RWPE2 (cell line): ENCODE results near the gene IL4I1.

Experiments
- ATAC-seq: fragments of 200-7000 bp; cut with Tn5 transposase; 3 replicates; pipeline ENCODE4 v1.9.1; 2021; ENCODE audit warnings: low read depth
- DNase-seq: peaks from one replicate; pipeline ENCODE4 v3.0.0-alpha.2; 2020; ENCODE audit warnings: low spot score
- H3K27ac ChIP-seq: fragments of 450-650 bp; 2 replicates; pipeline ENCODE4 v1.5.1; 2017; ENCODE audit warnings: mild to moderate bottlenecking; ENCODE audit not compliant: poor library complexity, severe bottlenecking
- H3K27me3 ChIP-seq: fragments of 250-450 bp; sonication (Bioruptor Pico); 2 replicates; pipeline ENCODE4 v1.5.1; 2021; ENCODE audit warnings: mild to moderate bottlenecking, moderate library complexity; ENCODE audit not compliant: insufficient read depth, poor library complexity, severe bottlenecking
- H3K36me3 ChIP-seq: fragments of 250-450 bp; sonication (Bioruptor Pico); 2 replicates; pipeline ENCODE4 v1.5.1; 2020; ENCODE audit warnings: low read depth, mild to moderate bottlenecking, moderate library complexity
- H3K4me1 ChIP-seq: fragments of 250-450 bp; sonication (Bioruptor Pico); 2 replicates; pipeline ENCODE4 v1.5.1; 2021; ENCODE audit warnings: mild to moderate bottlenecking, moderate library complexity; ENCODE audit not compliant: insufficient read depth, poor library complexity, severe bottlenecking
- H3K4me3 ChIP-seq: fragments of 250-450 bp; sonication (Bioruptor Pico); 2 replicates; pipeline ENCODE4 v1.5.1; 2021; ENCODE audit warnings: mild to moderate bottlenecking, moderate library complexity; ENCODE audit not compliant: severe bottlenecking
- H3K9me3 ChIP-seq: fragments of 250-450 bp; sonication (Bioruptor Pico); 2 replicates; pipeline ENCODE4 v1.5.1; 2021; ENCODE audit warnings: mild to moderate bottlenecking, moderate library complexity; ENCODE audit not compliant: severe bottlenecking
- TF ChIP-seq, protein P1 (sequence below): fragments of 450-650 bp; IDR thresholded peaks from one replicate; pipeline ENCODE4 v1.5.1; 2017; ENCODE audit warnings: mild to moderate bottlenecking, moderate library complexity; ENCODE audit not compliant: poor library complexity, severe bottlenecking

IL4I1 gene

GRCh38 chr19:49907745-49908446, 11.2 kb upstream of the IL4I1 start:
- no peak for ATAC-seq
- peaks cover 39% of the 10 kb centered on the region for H3K36me3 ChIP-seq
- TF ChIP-seq, protein P1, sequence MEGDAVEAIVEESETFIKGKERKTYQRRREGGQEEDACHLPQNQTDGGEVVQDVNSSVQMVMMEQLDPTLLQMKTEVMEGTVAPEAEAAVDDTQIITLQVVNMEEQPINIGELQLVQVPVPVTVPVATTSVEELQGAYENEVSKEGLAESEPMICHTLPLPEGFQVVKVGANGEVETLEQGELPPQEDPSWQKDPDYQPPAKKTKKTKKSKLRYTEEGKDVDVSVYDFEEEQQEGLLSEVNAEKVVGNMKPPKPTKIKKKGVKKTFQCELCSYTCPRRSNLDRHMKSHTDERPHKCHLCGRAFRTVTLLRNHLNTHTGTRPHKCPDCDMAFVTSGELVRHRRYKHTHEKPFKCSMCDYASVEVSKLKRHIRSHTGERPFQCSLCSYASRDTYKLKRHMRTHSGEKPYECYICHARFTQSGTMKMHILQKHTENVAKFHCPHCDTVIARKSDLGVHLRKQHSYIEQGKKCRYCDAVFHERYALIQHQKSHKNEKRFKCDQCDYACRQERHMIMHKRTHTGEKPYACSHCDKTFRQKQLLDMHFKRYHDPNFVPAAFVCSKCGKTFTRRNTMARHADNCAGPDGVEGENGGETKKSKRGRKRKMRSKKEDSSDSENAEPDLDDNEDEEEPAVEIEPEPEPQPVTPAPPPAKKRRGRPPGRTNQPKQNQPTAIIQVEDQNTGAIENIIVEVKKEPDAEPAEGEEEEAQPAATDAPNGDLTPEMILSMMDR, result no peak
- no peak overlapping the region for H3K4me3 ChIP-seq
- no peaks in the 10 kb centered on the region for H3K4me1 ChIP-seq
- DNase-seq, result peak; percentile 29
- no peaks in the 10 kb centered on the region for H3K9me3 ChIP-seq
- H3K27ac ChIP-seq, result no peak overlapping the region
- no peaks in the 10 kb centered on the region for H3K27me3 ChIP-seq

DNA sequence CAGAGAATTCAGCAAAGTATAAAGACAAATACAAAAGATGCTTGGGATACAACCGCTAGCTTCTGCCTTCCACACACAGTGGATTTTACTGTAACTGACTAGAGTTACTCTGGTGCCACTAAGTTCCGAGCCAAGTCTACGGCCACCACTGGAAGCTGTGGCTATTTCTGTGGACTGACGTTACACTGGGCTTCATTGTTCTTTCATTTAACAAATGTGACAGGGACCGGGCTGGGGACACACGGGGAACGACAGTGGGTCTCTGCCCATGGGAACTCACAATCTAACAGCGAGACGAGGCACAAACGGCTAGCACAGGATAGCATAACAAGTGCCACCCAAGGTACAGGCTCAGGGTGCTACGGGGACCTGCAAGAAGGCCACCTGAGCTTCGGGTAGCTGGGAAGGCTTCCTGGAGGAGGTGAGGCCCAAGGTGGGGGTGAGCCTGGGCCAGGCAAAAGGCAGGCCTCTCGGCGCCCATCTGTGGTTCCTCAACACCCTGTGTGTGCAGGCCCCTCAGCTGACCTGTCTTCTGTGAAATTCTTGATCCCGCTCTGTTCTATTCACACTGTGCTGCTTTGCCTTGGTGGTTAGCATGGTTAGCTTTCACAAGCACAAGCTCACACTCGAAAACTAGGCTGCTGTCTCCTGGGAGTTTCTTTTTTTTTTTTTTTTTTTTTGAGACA, 10.3 kb upstream of the IL4I1 start:
- Histone ChIP-seq H3K9me3 (no peaks in the 10 kb centered on the region), H3K27ac (no peak overlapping the region), H3K27me3 (no peaks in the 10 kb centered on the region), H3K36me3 (peaks cover 31% of the 10 kb centered on the region), H3K4me1 (no peaks in the 10 kb centered on the region), H3K4me3 (no peak overlapping the region)
- ATAC-seq, result no peak
- peak; percentile 49 for DNase-seq
- TF ChIP-seq, protein P1, result no peak

- peaks cover 21% of the 10 kb centered on the region for H3K36me3 ChIP-seq
- no peak for ATAC-seq
- no peaks in the 10 kb centered on the region for H3K4me1 ChIP-seq
- TF ChIP-seq, protein P1, result no peak
- H3K27ac ChIP-seq, result no peak overlapping the region
- H3K9me3 ChIP-seq, result no peaks in the 10 kb centered on the region
- no peak overlapping the region for H3K4me3 ChIP-seq
- no peaks in the 10 kb centered on the region for H3K27me3 ChIP-seq
- no peak for DNase-seq
These were observed 7.4 kb upstream of the IL4I1 start for GRCh38 chr19:49904136-49904535.

GRCh38 chr19:49895566-49896297, 955 bp downstream of the IL4I1 start:
- no peak overlapping the region for H3K27ac ChIP-seq
- no peaks in the 10 kb centered on the region for H3K4me1 ChIP-seq
- TF ChIP-seq, protein P1, result no peak
- H3K9me3 ChIP-seq, result no peaks in the 10 kb centered on the region
- DNase-seq, result no peak
- ATAC-seq, result no peak
- H3K27me3 ChIP-seq, result no peaks in the 10 kb centered on the region
- no peak overlapping the region for H3K4me3 ChIP-seq
- no peaks in the 10 kb centered on the region for H3K36me3 ChIP-seq
